HG03521 (cell line): ENCODE data around the gene MRPS27.

Experiments
- ATAC-seq: cut with Tn5 transposase; IDR thresholded peaks from one replicate; pipeline ENCODE4 v1.9.1; 2021; ENCODE audit warnings: mild to moderate bottlenecking, moderate library complexity; ENCODE audit not compliant: unreplicated experiment

The MRPS27 gene

DNA sequence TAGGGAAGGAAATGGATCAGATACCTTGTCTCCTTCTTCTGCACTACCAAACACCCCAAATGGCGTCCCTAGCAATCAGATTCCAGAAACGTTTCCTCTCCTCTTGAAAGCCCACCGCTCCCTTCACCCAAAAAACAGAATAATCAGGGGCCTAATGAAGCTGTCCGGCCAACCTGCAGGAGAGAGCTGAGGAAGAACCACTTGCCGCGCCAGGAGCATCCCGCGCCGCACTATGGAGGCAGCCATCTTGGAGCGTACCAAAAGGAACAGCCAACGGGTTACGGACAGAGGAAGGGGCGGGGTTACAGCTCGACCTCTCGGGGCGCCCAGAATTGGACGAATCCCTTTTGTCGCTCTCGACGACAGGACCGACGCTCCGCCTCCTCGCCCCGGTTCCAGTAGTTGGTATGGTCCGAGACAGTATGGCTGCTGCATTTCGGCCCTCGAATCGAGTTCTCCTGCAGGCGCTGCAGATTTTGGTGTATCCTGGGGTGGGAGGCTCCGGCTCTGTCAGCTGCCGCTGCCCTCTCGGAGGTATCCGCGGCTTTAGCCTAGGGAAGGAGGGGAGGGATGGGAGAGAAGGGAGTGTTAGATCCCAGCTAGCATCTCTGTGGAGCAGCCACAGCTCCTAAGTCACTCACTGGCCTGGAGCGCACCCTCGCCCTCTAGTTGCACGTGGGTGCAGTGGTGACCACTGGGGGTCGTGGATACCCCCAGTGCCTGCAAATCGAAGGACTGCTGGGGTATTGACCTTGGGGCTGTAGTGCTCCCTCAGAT lies at the start of gene MRPS27, which contains the start of gene PTCD2:
TSS of gene MRPS27 (minus strand) at position 265 of the 777 bp plus-strand sequence. CDS start at position 246, 19 bp downstream.
TSS of gene PTCD2 (plus strand) at position 398 of the 777 bp plus-strand sequence. CDS start at position 408, 10 bp downstream.
- ATAC-seq = peak; percentile 100

DNA sequence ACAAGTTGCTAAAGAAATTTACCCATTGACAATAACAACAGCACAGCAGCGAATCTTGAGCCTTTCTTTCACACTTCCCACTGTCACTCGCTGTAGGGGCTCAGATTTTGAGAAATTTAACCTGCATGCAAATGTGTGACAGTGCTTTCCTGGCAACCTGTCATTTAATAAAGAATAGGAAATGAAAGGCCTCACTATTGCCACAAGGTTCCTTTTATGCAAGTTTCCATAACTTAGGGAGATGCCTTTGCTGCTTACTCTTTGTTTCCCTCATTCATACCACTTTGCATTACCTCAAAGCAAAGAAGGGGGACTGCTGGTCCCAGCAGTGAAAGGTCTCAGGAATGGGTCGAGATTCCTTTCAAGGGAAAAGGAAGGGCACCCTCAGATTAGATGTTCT lies 49.7 kb upstream of the MRPS27 start:
- ATAC-seq = no peak

DNA sequence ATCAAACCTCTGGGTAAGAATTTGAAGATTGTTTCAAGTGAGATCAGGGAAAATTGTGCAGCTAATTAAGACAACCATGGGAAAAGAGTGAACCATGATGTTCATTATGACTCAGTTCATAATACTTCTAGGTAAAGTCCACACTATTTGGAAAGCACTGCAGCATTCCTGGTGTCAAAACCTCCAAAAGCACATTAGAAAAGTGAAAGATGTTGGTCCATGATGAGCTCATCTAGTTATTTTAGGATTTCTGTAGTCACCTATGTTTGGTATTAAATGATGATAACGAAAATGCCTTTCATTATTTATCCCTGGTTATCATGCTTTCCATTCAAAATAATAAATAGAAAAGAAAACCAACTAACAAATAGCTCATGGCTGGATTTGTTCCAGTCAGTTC lies 49.3 kb upstream of the MRPS27 start:
- ATAC-seq = no peak

DNA sequence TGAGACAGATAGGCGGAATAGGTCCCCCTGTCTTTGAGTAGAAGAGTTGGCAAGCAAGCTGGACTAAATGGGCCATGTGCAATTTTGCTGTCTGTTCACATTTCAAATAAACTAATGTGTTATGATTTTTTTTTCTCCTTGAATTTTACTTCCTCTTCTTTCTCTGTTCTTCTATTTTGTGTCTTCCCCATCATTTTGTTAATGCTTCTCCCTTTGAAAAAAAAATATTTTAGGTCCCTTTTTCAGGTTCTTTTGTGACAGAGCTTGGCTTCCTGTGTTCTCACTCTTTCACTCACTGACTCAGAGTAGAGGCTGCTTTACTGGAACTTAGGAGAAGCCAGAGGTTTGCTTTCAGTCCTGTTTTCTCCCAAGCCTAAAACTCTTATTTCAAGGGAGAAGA lies 48.2 kb upstream of the MRPS27 start:
- no peak for ATAC-seq

DNA sequence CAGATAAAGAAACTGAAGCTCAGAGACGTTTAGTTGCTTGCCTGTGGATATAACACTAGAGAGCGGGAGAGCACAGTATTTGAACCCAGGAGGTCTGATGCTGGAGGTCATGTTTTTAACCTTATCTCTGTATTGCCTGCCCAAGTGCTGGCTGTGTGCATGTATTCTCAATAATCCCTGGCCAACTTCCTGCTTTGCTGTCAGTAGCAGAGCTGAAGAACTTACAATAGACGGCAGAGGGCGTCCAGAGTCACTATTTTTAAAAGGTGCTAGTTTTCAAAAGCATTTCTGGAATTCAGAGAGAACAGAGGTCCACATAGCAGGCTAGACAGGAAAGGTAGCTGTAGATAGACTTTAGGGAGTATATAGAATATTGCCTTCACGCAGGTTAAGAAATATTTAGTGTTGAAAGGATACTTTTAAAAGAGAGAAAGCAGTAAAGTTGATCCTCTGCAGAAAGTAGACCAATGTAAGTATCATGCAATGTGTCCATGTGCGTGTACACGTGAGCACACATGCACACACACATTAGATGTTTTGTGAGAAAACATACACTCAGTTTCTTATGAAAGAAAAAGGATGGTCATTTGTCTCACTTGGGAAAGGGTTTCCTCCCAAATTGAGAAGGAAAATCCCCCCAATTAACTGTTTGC lies 46.4 kb upstream of the MRPS27 start:
- ATAC-seq = peak; percentile 90

DNA sequence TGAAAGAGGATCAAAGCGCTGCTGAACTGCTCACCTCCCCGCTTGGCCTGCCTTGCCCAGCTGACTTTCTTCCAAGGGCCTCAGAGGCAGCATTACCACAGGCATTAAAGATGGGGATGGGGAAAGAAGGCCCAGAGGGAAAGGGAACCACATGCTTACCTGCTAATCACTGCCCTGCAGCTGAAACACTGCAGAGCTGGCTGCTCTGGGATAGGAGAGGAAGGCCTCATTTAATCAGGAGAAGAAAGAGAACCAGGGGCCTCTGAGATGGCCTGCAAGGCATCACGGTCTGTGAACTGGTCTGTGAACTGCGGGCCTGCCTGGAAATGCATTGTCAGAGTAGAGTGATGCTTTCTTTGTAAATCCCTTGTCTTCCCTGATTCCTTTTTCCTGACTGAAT lies 44.9 kb upstream of the MRPS27 start:
- no peak for ATAC-seq

DNA sequence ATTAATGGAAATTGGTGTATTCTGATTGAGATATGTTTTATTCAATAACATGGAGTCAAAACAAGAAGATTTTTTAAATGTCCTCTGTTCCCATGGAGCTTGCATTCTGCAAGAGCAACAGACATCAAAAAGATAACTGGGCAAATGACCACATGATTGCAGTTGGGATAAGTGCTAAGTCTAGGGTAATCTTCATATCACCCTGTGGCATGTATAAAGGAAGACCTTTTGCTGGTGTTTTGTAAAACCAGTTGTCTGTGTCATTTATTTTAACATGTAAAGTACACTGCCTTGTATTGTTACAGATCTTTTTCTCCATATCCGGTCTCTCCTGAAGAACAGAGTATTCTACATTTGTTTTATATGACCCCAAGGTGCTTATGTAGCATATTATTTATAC lies 44.1 kb upstream of the MRPS27 start:
- no peak for ATAC-seq

DNA sequence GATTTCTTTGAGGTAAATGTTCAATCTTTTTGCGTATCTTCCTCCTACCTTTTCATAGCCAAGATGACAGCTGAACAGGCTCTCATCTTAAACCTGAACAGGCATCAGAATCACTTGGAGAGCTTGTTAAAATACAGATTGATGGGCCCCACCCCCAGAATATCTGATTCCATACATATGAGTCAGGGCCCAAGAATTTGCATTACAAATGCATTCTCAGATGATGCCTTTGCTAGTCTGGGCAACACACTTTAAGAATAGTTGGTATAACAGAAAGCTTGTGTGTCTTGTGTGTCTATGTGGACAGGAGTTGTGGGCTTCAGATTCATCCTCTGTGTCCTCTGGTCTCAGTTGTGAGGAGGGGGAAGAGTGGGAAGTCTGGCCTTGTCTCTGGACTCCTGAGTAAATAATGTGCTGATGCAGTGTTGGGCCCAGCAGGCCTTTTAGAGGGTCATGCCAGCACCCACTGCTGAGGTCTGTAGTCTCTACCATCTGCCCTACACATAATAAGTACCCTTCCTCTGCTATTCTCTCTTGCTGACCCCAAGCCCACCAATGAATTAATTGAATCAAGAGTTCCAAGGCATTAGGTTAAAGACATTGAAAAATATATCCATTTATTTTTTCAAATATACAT lies 43.2 kb upstream of the MRPS27 start:
- ATAC-seq = no peak

DNA sequence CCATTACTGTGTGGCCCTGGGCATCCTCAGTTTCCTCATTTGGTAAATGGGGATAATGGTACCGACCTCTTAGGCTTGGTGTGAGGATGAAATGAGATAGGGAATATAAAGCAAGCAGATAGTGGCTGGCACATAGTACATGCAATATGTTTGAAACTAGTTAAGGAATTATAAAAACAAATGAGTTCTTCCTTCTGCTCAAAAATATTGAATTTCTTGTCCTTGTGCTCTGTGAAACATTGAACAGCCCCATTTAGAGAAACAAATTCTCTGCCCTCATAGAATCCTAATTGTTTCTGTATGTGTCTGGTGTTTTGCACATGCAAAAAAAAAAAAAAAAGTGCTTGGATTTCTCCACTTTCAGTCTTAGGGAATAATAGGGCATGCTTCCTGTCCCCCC lies 39.8 kb upstream of the MRPS27 start:
- no peak for ATAC-seq

DNA sequence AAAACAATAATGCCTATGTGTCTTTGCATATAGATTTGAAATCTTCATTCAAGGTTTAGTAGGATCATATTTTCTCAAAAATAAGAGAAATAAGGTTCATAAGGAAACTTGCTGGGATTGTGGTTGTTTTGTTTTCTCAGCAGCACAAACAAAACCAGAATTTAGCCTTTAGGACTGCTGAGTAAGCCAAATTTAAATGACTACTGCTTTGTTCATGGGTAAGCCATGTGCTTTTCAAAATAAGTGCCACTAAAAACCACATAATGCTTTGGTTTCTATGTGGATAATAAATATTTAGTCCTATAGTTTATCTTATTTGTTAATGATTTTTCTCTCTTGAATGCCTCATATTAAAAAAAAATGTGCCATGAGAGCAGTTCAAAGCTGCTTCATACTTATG lies 38.9 kb upstream of the MRPS27 start:
- ATAC-seq = no peak

DNA sequence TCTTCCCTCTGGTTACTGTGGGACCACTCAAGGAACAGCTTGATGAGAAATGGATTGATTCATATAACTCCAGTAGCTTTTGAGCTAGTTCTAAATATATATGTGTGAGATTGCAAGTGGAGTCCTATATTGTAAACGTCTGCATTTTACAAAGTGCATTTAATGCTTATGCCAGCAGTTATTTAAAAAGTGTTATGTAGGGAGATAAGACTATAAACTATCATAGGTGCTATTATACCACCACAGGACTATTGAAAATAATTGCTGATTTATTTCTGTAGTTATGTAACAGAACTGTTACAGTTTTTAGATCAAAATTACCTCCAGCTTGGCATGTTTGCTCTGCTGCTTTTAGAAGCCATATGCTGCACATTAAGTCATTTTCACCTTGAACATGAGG lies 36.3 kb upstream of the MRPS27 start:
- no peak for ATAC-seq

DNA sequence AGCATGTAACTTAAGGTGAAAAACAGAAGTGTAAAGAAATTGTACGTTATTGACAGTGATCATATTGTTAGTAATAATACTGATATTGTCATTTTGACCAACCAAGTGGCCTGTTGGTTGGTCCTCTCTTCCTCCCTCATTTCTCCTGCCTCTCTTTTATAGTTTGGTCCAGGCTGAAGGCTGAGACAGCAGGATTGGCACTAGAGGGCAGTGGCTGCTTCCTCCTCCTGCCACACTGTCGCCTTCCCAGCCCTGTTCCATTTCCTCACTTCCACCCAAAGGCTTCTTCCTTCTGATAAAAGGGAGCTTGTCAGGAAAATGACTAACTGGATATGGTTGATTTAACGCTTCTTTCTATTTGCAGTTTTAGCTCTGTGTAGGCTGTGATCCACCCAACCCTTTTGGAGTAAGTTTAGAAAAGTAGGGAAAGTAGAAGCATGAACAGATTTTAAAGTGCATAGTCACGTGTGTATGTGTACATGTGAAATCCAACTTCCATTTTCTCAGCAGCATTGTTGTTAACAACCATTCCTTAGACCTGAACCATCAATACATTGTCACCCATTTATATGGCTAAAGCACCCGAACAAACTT lies 35.8 kb upstream of the MRPS27 start:
- ATAC-seq = no peak

DNA sequence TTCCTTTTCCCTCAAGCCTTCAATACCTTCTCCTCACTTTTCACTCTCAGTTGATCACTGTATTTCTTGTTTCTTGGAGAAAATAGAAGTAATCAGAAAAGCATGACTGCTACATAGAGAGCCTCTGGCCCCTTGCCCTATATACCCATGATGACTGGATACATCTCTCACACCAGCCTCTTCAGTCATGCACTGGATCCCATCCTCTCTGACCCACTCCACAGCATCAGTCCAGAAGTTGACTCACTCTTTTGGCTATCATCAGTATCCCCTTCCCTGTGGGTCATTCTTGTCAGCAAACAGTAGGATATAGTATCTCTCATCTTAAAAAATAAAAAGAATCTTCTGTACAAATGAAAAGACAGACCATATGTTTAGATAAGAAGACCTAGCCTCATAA lies 33.0 kb upstream of the MRPS27 start:
- no peak for ATAC-seq

DNA sequence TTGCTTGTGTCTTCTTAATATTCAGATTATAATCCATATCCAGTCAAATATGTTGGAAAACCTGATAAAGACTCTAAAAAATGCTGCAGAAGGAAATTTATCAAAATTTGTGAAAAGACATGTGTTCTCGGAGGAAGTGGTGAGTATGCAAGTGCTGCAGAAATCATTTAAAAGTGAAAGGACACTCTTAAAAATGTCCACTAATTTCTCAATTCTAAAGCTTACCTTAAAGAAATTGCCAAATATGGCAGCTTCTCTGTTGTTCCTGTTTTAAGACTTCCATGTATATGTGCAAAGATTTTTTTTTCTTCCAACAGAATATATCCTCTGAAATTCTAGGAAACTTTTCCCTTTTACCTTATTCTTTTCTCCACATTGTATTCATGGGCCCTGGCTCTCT lies 32.6 kb upstream of the MRPS27 start:
- ATAC-seq = no peak

DNA sequence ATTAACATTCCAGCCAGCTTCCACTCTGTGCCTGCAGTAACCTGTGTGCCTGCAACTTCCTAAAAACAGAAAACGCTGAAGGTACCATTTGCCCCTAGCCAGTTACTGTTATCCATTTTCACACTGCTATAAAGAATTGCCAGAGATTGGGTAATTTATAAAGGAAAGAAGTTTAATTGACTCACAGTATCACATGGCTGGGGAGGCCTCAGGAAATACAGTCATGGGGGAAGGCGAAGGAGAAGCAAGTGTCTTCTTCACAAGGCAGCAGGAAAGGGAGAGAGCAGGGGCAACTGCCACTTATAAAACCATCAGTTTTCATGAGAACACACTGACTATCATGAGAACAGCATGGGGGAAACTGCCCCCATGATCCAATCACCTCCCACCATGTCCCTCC lies 31.3 kb upstream of the MRPS27 start:
- no peak for ATAC-seq

DNA sequence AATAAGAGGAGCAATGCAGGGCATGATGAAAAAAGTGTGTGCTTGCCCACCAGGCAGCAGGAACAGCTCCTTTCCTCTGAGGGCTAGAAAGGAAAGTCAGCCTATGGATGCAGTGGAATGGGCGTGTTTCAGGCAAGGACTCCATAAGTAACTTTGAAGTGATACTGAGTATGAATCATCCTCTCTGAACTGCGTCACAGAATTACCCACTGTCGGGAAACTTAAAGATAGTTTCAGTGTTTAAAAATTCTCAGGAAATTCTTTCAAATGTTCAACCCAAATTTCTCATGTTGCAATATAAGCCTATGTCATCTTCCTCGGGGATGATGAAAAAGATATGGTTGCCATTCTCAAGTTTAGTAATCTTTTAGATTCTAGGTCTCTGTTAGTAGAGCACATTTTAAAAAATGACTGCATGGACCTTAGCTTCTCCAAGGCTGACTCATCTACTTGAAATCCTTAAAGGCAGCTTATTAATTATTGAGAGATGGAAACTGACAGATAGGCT lies 27.8 kb upstream of the MRPS27 start:
- no peak for ATAC-seq

DNA sequence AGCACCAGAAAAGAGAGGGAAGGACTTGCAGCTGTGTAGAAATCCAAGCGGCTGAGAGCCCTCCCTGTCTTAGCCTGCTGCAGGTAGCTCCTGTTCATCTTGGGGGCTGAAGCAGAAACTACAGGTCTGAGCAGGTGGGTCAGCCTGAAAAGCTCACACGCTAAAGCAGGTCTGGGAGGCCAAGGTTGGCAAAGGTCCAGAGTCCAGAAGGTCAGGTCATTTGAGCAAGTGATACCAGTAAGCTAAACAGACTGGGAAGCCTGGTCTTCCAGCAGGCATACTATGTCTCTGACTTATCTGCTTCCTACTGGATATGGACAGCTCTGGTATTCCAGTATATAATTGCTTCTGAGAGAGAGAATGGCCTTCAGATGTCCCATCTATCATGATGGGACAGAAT lies 26.4 kb upstream of the MRPS27 start:
- no peak for ATAC-seq

DNA sequence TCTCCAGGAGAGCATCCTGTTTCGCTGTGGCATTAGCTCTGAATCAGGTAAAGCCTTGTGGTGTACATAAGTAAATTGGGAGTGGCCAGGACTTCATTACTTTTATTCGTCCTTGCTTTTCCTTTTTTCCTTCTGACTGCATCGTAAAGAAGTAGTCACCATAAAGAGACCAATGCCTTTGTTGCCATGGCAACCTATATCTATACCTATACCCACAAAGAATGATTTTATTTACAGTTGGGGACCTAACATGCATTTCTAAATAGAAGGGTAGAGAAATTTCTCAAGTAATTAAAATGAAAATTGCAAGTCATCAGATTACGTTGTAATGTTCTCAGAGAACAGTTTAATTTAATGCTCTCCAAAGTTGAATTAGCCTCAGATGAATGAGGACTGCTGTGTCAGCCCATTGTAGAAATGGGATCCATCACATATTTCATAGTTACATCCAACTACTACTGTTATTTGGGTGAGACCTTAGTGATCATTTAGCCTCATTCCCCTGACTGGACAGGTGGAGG lies 18.7 kb upstream of the MRPS27 start:
- no peak for ATAC-seq

DNA sequence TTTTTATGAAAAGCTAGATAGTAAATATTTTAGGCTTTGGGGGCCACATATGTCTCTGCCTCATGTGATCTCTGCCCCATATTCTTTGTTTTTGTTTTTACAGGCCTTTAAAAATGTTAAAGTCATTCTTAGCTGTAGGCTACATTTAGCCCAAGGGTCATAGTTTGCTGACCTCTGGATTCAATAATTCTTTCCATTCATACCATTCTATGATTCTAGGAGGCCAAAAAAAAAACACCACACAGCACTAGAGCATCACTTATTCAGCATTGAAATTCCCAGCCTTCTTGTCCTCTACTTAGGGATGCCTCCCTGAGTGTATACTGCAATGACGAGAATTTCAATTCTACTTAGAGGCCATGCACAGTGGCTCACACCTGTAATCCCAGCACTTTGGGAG lies 17.1 kb upstream of the MRPS27 start:
- ATAC-seq = no peak

DNA sequence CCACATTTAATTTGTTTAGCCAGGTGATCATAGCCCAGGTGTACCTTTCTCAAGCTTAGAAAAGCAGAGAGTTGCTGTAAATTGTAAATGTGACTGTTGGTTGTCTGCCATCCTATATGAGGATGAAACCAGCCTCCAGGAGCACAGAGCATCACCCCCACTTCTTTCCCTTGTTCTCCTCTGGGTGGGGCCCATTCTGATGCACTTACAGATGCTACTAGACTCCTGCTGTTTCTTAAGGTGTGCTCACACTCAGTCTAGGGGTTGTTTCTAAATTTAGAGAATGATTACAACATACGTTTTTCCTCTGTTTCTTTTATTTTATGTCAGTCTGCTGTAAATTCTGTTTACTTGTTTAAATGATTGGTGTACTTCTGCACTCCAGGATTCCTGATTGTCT lies 10.7 kb upstream of the MRPS27 start:
- no peak for ATAC-seq

DNA sequence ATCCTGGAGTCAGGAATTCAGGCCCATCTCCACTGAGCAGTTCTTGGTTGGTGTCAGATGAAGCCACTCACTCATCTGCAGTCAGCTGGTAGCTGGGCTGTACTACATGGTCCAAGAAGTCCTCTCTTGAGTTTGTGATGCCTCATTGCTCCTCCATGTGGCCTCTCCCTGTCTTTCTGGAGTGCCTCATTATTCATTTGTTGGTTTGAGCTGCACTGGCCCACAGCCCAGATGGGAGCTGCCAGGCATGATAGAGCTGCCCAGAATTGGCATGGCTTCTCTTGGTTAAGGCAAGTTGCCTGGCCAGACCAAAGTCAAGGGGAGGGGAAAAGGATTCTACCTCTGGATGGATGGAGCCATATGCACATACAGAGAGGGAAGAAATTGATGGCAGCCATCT lies 8.1 kb upstream of the MRPS27 start:
- no peak for ATAC-seq
